GM10847 (cell line): ENCODE data around the gene RAB3IL1.

Source experiments
- POLR2A ChIP-seq: IDR thresholded peaks from 2 replicates; pipeline ENCODE4 v1.6.1; 2011; ENCODE audit not compliant: insufficient read length; ENCODE audit errors: extremely low read depth

Gene RAB3IL1

DNA sequence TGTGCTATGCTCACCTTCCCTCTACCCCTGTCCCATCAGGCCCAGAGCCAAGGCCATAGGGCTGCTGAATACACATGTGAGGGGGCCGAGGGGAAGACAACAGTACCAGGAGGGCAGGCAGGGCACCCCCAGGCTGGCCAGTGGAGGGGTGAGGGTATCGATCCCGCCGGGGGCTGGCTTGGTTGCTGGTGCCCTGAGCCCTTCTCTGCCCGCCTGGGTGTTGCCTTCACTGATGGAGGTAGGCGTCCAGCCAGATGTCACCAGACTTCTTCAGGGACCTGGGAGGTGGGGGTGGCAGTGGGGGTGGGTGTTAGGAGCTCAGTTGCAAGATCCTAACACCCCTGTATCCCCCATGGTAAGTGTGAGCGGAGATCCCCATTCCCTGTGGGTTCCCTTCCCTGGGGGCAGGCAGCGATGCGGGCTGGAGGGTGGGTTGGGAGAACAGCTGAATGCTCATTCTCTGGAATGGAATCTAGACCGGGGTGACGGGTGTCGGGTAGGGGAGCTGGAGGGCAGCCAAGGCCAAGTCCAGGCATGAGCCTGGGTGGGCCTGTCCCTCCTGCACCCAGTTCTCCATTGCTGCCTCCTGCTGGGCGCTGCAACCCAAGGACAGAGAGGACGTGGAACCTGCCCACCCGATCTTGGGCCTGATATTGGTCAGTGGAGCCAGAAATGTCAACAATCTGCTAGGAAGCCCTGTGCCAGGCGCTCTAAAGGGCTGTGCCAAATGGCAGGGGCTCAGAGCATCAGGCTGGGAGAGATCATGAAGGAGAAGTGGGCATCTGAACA lies 43.6 kb downstream of the RAB3IL1 start:
- no peak for TF ChIP-seq POLR2A

DNA sequence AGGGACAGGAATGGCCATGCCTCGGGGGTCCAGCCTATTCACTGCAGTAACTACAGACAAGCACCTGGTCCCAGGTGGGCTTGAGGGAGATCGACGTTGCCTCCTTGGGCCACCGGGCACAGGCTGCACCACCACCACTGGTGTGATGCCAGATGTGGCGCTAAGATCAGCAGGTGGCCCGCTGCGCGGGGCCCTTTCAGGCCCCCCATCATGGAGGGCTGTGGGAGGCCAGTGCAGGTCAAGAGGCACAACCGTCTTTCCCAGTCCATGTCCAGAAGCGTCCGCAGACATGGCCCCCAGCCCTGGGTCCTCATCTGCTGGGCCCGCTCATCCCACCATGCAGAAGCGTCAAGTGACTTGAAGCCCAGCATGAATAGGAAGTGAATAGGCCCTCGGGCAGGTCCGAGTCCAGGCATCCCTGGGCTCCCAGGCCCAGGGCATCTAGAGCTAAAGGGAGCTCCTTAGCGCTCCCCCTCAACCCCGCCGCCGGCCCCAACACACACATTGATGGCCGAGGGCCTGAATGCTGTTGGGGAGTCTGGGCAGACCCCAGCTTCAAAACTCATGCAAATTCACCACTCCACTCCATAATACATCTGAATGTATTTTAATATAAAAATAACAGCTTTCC lies 44.3 kb downstream of the RAB3IL1 start:
- TF ChIP-seq POLR2A, result no peak

DNA sequence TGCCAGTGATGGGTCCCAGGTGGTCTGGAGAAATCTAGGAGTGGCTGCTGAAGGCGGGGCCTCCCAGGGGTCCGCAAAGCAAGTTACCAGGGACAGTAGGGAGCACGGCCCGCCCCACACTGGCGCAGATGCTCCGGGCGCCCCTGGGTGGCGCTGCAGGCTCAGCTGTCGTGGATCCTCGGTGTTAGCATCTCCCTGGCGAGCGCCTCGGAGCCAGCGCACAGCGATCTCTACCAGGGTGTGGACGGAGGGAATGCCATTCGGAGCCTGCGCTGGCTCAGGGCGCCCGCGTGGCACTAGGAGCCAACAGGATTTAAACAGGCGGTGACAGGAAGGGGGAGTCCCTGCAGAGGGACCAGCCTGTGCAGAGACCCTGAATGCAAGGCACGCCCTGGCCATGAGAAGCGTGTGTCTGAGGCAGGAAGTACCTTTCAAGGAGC lies 46.2 kb downstream of the RAB3IL1 start:
- no peak for TF ChIP-seq POLR2A

DNA sequence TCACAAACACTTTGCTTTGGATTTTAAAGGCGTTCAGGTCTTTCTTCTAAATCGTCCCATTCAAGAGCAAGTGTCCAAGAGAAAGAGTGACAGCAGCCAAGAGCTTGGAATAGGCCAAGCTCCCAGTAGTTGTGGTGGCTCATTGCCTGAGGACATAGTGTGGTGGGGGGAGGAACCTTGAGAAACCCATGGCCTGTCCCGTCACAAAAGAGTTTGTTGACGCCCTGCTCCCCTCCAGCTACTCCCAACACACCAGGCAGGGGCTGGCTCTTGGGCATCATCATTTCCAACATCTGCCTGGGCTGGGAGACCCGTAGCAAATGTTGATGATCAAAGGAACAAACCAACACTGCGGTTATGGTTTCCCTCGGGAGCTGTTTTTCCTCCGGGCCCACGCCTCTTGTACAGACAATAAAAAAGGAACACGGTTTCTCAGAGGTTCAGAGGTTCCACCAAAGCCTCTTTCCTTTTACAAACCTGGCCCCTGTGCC lies 46.8 kb downstream of the RAB3IL1 start:
- no peak for TF ChIP-seq POLR2A

DNA sequence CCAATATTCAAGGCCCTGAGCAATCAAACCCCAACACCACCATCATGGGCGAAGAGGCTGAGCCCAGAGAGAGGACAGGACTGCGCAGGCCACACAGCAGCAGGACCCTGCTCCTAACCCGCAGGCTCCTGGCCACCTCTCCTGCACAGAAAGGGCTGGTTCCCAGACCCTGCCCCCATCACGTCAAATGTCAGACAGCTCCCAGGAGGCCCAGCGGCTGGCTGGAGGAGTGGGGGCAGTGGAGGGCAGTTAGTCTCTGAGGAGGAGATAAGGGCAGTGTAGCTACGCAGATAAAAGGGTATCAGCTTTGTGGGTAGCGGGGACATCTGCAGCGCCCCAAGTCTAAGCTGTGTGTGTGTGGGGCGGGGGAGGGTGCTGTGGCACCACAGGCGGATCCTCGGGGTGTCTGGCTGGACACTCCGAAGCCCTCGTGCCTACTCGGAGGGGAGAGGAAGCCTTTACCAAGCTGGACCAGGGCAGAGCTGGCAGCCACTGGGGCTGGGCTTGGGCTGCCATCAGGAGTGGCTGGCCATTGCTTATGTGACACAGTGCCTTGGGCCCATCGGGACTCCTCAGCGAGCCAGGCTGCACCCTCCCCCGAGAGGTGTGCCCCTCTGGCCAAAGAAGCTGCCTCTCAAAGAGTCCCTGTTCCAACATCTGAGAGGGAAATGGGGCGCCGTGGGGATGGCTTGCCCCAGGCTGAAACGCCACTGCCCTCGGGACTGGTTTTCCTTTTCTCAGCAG lies 47.5 kb downstream of the RAB3IL1 start:
- TF ChIP-seq POLR2A, result no peak

DNA sequence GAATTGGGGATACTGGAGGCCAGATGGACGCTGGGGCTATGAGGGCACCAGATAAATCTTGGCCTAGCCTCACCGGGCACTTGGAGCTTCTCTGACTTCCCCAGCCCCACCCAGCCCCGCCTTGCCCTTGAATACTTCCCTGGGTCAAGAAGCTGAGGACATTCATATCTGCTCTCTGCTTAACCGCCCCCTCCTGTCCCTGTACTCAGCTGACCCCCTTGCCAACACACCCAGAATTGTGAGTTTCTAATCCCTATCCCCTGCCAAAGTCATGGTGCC lies 48.0 kb downstream of the RAB3IL1 start:
- no peak for TF ChIP-seq POLR2A

DNA sequence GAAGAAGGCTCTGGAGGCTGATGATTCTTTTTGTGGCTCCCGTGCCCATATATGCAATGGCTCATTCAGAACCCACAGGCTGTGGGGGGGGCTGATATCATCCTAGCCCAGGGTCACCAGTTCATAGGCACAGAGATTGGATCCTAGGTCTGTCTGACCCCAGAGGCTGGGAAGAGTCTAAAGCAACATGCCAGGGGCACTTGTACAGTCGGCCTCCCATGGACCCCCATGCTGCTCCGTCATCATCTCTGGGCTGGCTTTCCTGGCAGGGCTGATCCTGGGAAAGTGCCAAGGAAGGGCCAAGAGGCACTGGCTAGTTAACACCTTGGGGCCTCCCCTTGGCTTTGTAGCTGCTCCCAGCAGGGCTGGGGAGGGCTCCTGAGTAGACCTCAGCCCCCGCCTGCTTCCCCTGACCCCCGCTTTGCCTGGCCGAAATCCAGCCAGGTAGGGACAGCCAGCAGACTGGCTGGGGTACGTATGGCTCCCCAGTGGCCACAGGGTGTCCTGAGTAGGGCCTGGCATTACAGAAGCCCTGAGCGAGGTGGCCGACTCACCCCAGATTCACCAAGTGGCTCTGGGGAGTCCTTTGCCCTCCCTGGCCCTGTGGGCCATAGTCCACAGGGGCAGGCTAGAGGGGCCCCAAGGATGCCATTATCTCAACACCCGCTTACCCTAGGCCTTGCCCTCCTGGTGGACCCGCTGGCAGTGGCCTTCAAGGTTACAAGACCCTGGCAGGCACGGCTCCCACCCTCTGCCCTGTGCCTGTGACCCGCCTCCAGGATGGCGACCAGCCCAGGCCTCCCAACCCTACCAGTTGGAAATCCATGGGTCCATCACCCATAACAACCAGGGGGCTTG lies 48.6 kb downstream of the RAB3IL1 start:
- no peak for TF ChIP-seq POLR2A

DNA sequence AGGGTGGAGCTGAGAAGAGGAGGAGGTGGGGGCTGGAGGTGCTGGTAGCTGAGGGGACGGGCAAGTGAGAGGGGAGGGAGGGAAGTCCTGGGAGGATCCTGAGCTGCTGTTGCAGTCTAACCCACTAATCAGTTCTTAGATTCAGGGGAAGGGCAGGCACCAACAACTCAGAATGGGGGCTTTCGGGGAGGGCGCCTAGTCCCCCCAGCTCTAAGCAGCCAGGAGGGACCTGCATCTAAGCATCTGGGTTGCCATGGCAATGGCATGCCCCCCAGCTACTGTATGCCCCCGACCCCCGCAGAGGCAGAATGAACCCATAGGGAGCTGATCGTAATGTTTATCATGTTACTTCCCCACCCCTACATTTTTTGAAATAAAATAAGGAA lies 50.4 kb downstream of the RAB3IL1 start:
- TF ChIP-seq POLR2A, result no peak

DNA sequence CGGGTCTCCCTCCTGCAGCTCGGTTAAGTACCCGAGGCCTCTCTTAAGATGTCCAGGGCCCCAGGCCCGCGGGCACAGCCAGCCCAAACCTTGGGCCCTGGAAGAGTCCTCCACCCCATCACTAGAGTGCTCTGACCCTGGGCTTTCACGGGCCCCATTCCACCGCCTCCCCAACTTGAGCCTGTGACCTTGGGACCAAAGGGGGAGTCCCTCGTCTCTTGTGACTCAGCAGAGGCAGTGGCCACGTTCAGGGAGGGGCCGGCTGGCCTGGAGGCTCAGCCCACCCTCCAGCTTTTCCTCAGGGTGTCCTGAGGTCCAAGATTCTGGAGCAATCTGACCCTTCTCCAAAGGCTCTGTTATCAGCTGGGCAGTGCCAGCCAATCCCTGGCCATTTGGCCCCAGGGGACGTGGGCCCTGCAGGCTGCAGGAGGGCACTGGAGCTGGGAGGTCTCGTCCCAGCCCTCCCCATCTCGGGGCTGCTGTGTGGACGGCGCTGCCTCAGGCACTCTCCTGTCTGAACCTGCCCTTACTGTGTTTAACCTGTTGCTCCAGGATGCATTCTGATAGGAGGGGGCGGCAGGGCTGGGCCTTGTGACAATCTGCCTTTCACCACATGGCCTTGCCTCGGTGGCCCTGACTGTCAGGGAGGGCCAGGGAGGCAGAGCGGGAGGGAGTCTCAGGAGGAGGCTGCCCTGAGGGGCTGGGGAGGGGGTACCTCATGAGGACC lies 51.0 kb downstream of the RAB3IL1 start:
- TF ChIP-seq POLR2A, result no peak

DNA sequence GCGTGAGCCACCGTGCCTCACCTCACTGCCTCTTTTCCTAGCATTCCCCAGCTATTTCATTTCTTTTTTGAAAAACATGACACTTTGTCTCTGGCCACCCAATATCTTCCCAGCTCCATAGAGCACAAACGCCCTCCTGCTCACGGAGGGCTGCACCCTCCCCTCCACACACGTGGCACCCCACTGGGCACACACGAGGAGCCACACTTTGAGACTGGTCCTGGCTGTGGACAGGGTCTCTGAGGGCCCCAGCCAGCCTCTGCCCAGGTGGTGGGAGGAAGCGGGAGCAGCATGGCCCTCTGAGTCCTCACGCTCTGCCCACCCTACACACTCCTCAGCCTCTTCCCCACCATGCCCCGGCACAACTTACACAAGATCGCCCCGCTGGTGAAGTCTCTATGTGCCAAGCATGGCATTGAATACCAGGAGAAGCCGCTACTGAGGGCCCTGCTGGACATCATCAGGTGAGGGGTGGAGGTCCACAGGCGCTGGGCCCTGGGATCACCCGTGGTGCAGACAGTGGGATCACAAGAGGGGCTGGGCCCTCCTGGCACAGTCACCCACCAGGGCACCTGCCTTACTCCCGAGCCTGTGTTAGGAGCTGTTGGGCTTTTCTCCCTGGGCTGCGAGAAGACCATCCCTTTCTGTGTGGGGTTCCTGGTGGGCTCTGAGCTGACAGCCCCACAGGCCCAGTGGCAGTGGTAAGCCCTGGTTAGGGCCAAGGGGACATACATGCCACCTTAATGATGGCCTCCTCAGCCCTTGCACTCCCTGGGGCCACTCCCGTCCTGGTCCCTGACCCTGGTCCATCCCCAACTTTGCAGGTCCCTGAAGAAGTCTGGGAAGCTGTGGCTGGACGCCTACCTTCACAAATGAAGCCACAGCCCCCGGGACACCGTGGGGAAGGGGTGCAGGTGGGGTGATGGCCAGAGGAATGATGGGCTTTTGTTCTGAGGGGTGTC lies 52.3 kb downstream of the RAB3IL1 start:
- TF ChIP-seq POLR2A, result no peak

DNA sequence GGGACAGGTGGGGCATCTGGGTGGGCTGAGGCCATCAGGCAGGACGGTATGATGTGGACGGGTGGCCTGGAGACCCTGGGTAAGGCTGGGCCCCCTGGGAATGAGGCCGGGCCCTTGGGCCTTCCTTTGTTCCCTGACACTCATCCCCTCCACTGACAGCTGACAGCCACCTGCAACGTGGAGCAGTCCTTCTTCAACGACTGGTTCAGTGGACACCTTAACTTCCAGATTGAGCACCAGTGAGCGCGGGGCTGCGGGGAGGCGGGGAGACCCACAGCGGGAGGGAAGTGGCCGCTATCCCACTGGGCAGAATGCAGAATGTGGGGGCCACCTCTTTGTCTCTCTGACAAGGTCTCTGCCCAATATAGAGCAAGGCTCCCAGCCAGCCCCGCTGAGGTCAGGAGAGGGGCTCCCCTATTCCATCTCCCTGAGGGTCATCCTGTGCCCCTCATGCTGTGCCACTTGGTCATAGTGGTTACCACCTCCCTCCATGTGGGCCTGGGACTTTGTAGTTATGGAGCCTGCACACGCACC lies 53.8 kb downstream of the RAB3IL1 start:
- no peak for TF ChIP-seq POLR2A

DNA sequence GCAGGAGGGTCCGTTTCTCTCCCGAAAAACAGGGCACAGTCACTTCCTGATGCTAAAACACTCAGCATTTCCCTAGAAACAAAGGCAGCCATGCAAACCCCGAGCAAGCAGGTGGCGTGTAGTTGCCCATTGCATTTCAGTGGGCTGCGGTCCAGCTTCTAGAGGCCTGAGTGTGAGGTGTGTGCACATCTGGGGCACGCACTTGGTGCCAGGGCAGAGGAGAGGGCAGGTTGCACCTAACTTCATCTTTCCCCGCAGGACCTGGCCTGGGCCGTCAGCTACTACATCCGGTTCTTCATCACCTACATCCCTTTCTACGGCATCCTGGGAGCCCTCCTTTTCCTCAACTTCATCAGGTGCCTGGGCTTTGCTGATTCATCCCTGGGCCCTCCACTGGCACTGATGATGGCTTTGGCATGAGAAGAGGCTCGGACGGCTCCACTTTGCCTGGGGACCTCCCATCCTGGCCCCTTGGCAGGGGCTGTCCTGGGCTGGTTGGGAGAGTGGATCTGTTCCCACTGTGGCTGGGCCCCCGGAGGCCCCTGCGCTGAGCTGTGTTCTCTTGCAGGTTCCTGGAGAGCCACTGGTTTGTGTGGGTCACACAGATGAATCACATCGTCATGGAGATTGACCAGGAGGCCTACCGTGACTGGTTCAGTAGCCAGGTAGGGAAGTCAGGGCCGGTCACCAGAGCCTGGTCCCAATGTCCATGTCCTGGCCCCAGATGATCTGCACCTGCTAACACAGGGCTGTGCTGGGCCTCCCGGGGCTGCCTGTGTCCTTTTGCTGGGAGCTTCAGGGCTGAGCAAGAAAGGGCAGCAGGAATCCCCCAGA lies 54.4 kb downstream of the RAB3IL1 start:
- TF ChIP-seq POLR2A, result no peak

DNA sequence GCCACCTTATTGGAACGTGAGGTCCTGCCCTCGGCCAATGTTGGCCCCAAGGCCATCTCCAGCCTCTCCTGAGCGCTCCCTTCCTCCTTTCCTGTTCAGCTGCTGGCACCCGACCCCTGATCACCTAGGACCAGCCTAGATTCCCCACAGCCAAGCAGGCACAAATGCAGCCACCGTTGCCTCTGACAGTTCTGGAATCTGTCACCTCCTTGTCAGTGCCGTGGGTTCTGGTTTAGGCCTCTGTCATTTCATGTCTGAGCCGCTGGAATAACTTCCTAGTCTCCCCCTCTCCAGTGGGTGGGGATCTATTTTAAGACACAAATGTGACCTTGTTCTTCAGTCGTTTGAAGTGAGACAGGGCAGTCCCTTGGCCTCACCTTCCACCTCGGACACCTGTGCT lies 55.7 kb downstream of the RAB3IL1 start:
- TF ChIP-seq POLR2A, result no peak
